ENCODE data around the gene VPS29.

Gene VPS29

DNA sequence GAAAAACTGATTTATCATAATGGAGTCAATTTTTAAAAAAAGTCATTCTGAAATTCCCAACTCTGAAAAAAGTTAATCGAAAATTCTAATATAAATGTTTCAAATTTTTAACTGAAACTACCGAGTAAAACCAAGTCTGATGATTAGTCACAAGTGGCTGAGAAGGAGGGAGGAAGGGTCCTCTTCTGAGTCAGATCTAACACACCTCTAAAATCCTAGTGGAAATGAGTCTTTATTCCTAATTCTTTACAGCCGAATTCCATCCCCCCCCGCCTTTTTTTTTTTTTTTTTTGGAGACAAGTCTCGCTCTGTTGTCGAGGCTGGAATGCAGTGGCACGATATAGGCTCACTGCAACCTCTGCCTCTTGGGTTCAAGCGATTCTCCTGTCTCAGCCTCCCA, 38.1 kb upstream of the VPS29 start:
- H3K27ac ChIP-seq (ENCODE audit: low read length): no peak overlapping the region
- no peak overlapping the region for H3K9ac ChIP-seq (ENCODE audit: low read length in 2 of 2)
- H3K36me3 ChIP-seq (ENCODE audit: control insufficient read depth in 2 of 2, insufficient read depth in 2 of 2, low read length in 2 of 2): peaks cover 9 to 10% of the 10 kb centered on the region in 2 donors
- no peak overlapping the region for H3K4me3 ChIP-seq (ENCODE audit: low read length in 2 of 2)
- peaks cover 33% of the 10 kb centered on the region for H3K4me1 ChIP-seq (ENCODE audit: control insufficient read depth, insufficient read depth, low read length)
- H3K9me3 ChIP-seq (ENCODE audit: control insufficient read depth in 2 of 2, low read length in 2 of 2): no peaks in the 10 kb centered on the region
- no peaks in the 10 kb centered on the region for H3K27me3 ChIP-seq (ENCODE audit: control insufficient read depth in 1 of 2, insufficient read depth in 2 of 2, low read length in 2 of 2)

DNA sequence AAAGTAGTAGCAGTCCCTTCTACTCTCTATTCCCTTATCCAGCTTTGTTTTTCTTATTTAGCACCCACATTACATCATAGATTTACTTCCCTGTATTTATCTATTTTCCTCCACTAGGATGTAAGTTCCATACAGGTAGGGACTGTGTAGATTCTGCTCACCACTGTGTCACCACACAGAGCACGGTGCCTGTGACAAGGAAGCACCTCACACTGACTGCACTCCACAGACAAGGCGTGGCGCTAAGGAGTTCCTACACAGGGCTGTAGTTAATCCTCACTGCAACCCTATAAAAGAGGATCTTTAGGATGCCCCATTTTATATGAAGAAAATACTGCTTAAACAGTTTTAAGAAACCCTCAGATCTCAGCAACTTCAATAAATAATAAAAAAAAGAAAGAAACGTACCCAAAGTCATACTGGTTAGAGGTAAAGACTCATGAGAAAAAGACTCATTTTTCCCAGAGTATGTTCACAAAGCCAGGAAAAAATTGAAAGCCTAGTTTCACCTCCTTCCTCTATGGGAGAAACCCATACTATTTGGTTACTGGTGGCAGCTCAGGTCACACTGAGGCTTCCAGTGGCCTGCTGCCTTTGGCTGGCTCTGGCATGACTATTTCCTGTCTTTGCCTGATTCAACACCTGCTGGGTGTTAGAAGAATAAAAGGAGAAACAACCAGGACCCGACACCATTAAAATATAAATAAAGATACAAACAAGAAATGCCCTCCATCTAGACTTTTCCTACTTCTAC, 37.1 kb upstream of the VPS29 start:
- peak overlapping the region; percentile 75 for H3K27ac ChIP-seq (ENCODE audit: low read length)

DNA sequence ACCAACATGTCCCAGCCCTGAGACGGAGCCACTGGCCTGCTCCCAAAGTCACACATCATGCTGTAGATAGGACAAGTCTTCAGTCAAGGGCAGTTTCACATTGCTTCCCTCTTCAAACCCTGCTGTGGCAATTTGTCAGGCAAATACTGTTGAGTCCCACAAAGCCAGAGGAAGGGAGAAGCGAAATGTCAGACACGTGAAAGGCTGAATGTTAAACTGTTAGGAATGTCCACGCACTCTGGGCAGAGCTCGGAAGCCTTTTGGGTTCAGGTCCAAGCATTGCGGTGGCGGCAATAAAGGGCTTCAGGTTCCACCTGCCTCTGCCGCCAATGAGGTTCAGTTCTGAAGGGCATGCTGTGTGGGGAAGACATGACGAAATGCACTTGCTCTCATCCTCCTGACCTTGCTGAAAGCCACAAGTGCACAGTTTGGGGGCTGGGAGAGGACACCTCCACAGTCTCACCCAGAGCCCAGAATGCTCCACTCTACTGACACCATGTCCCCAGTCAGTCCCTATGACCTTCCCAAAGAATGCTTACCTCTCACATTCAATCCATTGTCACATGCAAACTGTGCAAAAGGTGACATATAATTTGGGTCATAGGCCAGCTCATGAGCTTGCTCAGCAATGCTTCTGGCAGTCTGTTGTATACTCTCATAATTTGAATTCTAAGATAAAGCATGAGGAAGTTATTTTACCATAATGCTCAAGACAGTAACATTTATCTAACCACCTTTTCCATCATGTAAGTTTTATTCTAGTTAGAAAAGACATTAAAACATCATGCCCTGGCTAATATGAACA, 35.9 kb upstream of the VPS29 start:
- peak overlapping the region in 1 of 2 donors; percentile 43 for H3K9ac ChIP-seq (ENCODE audit: low read length in 2 of 2)
- peak overlapping the region in 1 of 2 donors; percentile 54 for H3K4me3 ChIP-seq (ENCODE audit: low read length in 2 of 2)
- H3K27ac ChIP-seq (ENCODE audit: low read length): peak overlapping the region; percentile 75
- H3K9me3 ChIP-seq (ENCODE audit: control insufficient read depth in 2 of 2, low read length in 2 of 2): no peaks in the 10 kb centered on the region
- H3K36me3 ChIP-seq (ENCODE audit: control insufficient read depth in 2 of 2, insufficient read depth in 2 of 2, low read length in 2 of 2): peaks cover 9 to 10% of the 10 kb centered on the region in 2 donors
- H3K27me3 ChIP-seq (ENCODE audit: control insufficient read depth in 1 of 2, insufficient read depth in 2 of 2, low read length in 2 of 2): no peaks in the 10 kb centered on the region
- H3K4me1 ChIP-seq (ENCODE audit: control insufficient read depth, insufficient read depth, low read length): peaks cover 29% of the 10 kb centered on the region

More for the DNA sequence above, 37.1 kb upstream of the VPS29 start:
- Histone ChIP-seq H3K4me1 (ENCODE audit: control insufficient read depth, insufficient read depth, low read length) (peaks cover 33% of the 10 kb centered on the region), H3K36me3 (ENCODE audit: control insufficient read depth in 2 of 2, insufficient read depth in 2 of 2, low read length in 2 of 2) (peaks cover 9 to 10% of the 10 kb centered on the region in 2 donors), H3K4me3 (ENCODE audit: low read length in 2 of 2) (no peak overlapping the region), H3K9me3 (ENCODE audit: control insufficient read depth in 2 of 2, low read length in 2 of 2) (no peaks in the 10 kb centered on the region), H3K9ac (ENCODE audit: low read length in 2 of 2) (no peak overlapping the region), H3K27me3 (ENCODE audit: control insufficient read depth in 1 of 2, insufficient read depth in 2 of 2, low read length in 2 of 2) (no peaks in the 10 kb centered on the region)

DNA sequence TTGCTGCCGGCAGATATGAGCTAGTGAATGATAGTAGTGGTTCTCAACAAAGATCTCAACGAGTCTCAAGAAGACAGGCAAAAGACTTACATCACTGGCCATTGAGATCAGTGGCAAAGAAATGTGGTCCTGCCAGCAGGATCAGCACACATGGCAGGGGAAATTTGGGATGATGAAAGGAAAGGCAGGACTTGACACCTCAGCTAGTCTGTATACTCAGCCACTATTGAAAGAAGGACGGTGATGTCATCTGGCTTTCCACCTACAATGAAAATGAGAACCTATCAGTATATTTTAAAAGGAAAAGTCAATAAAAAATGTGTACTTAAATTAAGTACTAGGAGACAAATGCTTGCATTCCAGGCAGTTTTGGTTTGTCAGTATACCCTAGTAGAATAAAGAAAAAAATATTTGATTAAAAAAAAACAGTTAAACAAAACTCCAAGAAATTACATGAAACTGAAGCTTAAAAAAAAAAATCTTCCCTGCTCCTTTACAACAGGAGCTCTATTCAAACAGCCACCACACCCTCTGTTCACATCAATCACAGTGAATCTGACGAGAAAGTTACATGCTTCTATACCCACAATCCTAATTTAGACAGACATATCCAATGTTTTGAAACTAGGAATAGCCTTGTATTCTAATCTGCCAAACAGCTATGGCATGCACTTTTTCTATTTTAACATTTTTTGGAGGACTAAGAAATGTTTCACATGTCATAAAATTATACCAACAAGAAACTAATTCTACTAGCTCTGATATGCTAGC, 35.1 kb upstream of the VPS29 start:
- Histone ChIP-seq H3K36me3 (ENCODE audit: control insufficient read depth in 2 of 2, insufficient read depth in 2 of 2, low read length in 2 of 2) (peaks cover 9 to 10% of the 10 kb centered on the region in 2 donors), H3K27ac (ENCODE audit: low read length) (peak overlapping the region; percentile 75), H3K4me1 (ENCODE audit: control insufficient read depth, insufficient read depth, low read length) (peaks cover 32% of the 10 kb centered on the region), H3K27me3 (ENCODE audit: control insufficient read depth in 1 of 2, insufficient read depth in 2 of 2, low read length in 2 of 2) (no peaks in the 10 kb centered on the region), H3K9ac (ENCODE audit: low read length in 2 of 2) (peak overlapping the region in 1 of 2 donors; percentile 43), H3K9me3 (ENCODE audit: control insufficient read depth in 2 of 2, low read length in 2 of 2) (no peaks in the 10 kb centered on the region), H3K4me3 (ENCODE audit: low read length in 2 of 2) (peak overlapping the region in 1 of 2 donors; percentile 54)

DNA sequence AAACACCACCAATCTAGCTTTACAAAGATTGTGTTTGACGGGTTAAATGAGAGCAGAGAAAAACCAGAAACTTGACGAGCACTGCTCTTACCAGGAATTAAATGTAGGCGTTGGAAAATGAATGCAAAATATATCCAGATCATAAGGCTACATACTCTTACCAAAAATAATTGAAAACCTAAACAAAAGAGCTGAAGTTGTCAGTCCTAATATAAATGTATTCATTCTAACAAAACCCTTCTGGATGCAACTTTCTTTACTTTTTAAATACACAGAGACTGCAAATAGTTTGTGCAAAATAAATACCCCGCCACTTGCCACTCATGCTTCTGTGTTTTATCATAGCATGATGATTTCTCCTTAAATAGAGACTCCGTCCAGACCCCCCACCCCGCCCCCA, 32.9 kb upstream of the VPS29 start:
- H3K9ac ChIP-seq (ENCODE audit: low read length in 2 of 2): no peak overlapping the region
- H3K27me3 ChIP-seq (ENCODE audit: control insufficient read depth in 1 of 2, insufficient read depth in 2 of 2, low read length in 2 of 2): no peaks in the 10 kb centered on the region
- H3K36me3 ChIP-seq (ENCODE audit: control insufficient read depth in 2 of 2, insufficient read depth in 2 of 2, low read length in 2 of 2): peaks cover 9 to 10% of the 10 kb centered on the region in 2 donors
- no peak overlapping the region for H3K4me3 ChIP-seq (ENCODE audit: low read length in 2 of 2)
- H3K4me1 ChIP-seq (ENCODE audit: control insufficient read depth, insufficient read depth, low read length): peaks cover 48% of the 10 kb centered on the region
- H3K27ac ChIP-seq (ENCODE audit: low read length): peak overlapping the region; percentile 32
- no peaks in the 10 kb centered on the region for H3K9me3 ChIP-seq (ENCODE audit: control insufficient read depth in 2 of 2, low read length in 2 of 2)

DNA sequence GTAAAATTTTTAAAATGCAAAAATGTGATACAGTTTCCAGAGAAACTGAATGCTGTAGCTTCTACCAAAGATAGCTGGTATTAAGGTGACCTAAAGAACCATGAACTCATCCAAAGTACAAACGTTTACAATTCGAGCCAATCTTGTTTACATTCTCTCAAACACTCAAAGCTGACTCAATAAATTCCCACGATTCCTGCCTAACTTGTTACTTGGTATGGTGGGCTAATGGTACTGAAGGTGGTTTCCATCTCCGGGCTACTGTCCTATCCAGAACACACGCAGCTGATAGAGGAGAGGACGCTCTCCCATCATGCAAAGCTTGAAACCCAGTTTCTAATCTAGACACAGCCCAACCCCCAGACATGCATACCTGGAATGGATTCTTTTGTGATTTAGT, 31.7 kb upstream of the VPS29 start:
- Histone ChIP-seq H3K9me3 (ENCODE audit: control insufficient read depth in 2 of 2, low read length in 2 of 2) (no peaks in the 10 kb centered on the region), H3K27ac (ENCODE audit: low read length) (peak overlapping the region; percentile 18), H3K4me1 (ENCODE audit: control insufficient read depth, insufficient read depth, low read length) (peaks cover 46% of the 10 kb centered on the region), H3K9ac (ENCODE audit: low read length in 2 of 2) (no peak overlapping the region), H3K4me3 (ENCODE audit: low read length in 2 of 2) (no peak overlapping the region), H3K36me3 (ENCODE audit: control insufficient read depth in 2 of 2, insufficient read depth in 2 of 2, low read length in 2 of 2) (peaks cover 6 to 8% of the 10 kb centered on the region in 2 donors), H3K27me3 (ENCODE audit: control insufficient read depth in 1 of 2, insufficient read depth in 2 of 2, low read length in 2 of 2) (no peaks in the 10 kb centered on the region)

DNA sequence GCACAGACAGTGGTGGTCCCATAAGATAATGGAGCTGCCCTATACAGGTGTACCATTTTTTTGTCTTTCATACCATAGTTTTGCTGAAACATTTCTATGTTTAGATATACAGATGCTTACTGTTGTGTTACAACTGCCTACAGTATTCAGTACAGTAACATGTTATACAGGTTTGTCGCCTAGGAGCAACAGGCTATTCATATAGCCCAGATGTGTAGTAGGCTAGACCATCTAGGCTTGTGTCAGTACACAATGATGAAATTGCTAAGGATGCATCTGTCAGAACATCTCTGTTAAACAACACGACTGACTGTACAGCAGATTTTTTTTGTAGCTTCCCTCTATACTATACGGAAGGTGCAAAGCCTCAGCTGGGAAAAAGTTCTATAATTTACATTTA, 30.7 kb upstream of the VPS29 start:
- Histone ChIP-seq H3K9me3 (ENCODE audit: control insufficient read depth in 2 of 2, low read length in 2 of 2) (no peaks in the 10 kb centered on the region), H3K9ac (ENCODE audit: low read length in 2 of 2) (no peak overlapping the region), H3K4me3 (ENCODE audit: low read length in 2 of 2) (no peak overlapping the region), H3K36me3 (ENCODE audit: control insufficient read depth in 2 of 2, insufficient read depth in 2 of 2, low read length in 2 of 2) (peaks cover 1 to 4% of the 10 kb centered on the region in 2 donors), H3K27me3 (ENCODE audit: control insufficient read depth in 1 of 2, insufficient read depth in 2 of 2, low read length in 2 of 2) (no peaks in the 10 kb centered on the region), H3K27ac (ENCODE audit: low read length) (peak overlapping the region; percentile 55), H3K4me1 (ENCODE audit: control insufficient read depth, insufficient read depth, low read length) (peaks cover 40% of the 10 kb centered on the region)

DNA sequence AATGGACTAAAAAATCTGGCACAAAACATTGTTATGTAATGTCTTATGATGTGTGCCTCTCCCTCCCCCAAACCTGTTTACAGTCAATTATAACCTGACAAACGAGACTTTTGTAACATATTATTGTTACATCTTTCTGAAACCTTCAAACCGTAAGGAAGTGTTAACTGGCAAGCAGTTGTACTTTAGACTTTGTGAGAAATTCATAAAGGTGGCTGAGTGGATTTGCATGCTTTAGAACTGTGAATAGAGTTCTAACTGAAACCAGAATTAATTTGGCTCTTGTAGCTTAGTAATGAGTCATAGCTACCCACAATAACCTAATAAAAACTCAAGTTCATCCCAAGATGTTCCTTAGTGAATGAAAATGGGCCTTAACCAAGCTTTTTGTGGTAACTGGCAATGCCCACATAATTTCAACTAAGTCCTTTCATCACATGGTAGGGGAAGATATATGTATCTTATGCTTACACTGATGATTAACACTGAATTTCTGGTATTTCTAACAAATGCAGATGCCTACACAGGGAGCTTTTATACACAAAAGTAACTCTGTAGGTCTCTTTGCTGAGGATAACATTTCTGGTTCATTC, 29.9 kb upstream of the VPS29 start:
- no peaks in the 10 kb centered on the region for H3K9me3 ChIP-seq (ENCODE audit: control insufficient read depth in 2 of 2, low read length in 2 of 2)
- no peaks in the 10 kb centered on the region for H3K27me3 ChIP-seq (ENCODE audit: control insufficient read depth in 1 of 2, insufficient read depth in 2 of 2, low read length in 2 of 2)
- H3K9ac ChIP-seq (ENCODE audit: low read length in 2 of 2): no peak overlapping the region
- no peak overlapping the region for H3K4me3 ChIP-seq (ENCODE audit: low read length in 2 of 2)
- peak overlapping the region; percentile 55 for H3K27ac ChIP-seq (ENCODE audit: low read length)
- peaks cover 0 to 4% of the 10 kb centered on the region in 2 donors for H3K36me3 ChIP-seq (ENCODE audit: control insufficient read depth in 2 of 2, insufficient read depth in 2 of 2, low read length in 2 of 2)
- H3K4me1 ChIP-seq (ENCODE audit: control insufficient read depth, insufficient read depth, low read length): peaks cover 36% of the 10 kb centered on the region

DNA sequence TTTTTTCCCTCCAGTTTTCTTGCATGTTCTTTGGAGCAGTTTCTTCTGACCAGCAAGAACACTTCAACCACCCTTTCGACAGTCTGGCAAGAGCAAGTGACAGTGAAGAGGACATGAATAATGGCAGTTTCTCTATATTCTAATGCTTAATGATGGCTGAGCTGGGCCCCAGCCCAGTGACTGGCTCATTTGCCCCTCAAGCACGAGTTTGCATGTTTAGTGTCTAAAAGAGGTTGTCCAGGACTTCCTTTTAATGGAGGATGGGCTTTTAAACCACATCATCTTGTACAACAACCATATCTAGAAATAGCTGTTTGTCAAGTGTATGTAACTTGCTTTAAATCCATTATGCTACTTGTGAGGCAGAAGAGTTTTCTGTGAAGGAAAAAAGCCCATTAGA, 28.6 kb upstream of the VPS29 start:
- Histone ChIP-seq H3K9ac (ENCODE audit: low read length in 2 of 2) (no peak overlapping the region), H3K27me3 (ENCODE audit: control insufficient read depth in 1 of 2, insufficient read depth in 2 of 2, low read length in 2 of 2) (no peaks in the 10 kb centered on the region), H3K9me3 (ENCODE audit: control insufficient read depth in 2 of 2, low read length in 2 of 2) (no peaks in the 10 kb centered on the region), H3K4me3 (ENCODE audit: low read length in 2 of 2) (no peak overlapping the region), H3K27ac (ENCODE audit: low read length) (peak overlapping the region; percentile 13), H3K4me1 (ENCODE audit: control insufficient read depth, insufficient read depth, low read length) (peaks cover 35% of the 10 kb centered on the region), H3K36me3 (ENCODE audit: control insufficient read depth in 2 of 2, insufficient read depth in 2 of 2, low read length in 2 of 2) (no peaks in the 10 kb centered on the region)

DNA sequence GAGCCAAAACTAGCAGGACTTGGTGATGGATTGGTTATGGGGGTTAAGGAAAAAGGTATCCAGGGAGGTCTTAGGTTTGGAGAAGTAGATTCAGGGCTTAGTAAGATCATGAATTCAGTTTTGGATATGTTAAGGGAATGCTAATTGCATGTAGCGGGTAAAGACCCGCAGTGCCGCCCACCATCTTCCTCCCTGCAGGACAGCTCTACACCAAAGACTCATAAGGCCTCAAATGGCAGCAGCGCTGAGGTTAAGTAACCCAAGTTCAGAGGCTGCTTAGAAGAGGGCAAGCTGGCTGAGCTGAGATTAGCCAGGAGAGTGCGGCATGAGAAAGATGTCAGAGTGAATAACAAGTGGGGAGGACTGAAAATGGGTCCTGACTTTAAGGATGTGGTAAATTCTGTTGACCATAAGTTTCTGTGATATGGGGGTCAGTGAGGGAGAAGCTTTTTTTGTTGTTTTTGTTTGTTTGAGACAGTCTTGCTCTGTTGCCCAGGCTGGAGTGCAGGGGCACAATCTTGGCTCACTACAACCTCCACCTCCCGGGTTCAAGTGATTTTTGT, 26.4 kb upstream of the VPS29 start:
- Histone ChIP-seq H3K9me3 (ENCODE audit: control insufficient read depth in 2 of 2, low read length in 2 of 2) (no peaks in the 10 kb centered on the region), H3K27me3 (ENCODE audit: control insufficient read depth in 1 of 2, insufficient read depth in 2 of 2, low read length in 2 of 2) (no peaks in the 10 kb centered on the region), H3K36me3 (ENCODE audit: control insufficient read depth in 2 of 2, insufficient read depth in 2 of 2, low read length in 2 of 2) (no peaks in the 10 kb centered on the region), H3K4me3 (ENCODE audit: low read length in 2 of 2) (no peak overlapping the region), H3K9ac (ENCODE audit: low read length in 2 of 2) (no peak overlapping the region), H3K4me1 (ENCODE audit: control insufficient read depth, insufficient read depth, low read length) (peaks cover 26% of the 10 kb centered on the region), H3K27ac (ENCODE audit: low read length) (no peak overlapping the region)

Data from stomach smooth muscle (tissue), 2 donors.